GM21360 (cell line): ENCODE measurements around the gene RCAN1.
"Not testable (repeated sequence)": the region's sequence is repeated elsewhere in the genome, so short reads cannot be mapped to it uniquely, and the experiment has no call there.

ENCODE experiments used
- ATAC-seq: cut with Tn5 transposase; IDR thresholded peaks from one replicate; pipeline ENCODE4 v1.9.1; 2021; ENCODE audit warnings: mild to moderate bottlenecking, moderate library complexity; ENCODE audit not compliant: unreplicated experiment

The RCAN1 gene

DNA sequence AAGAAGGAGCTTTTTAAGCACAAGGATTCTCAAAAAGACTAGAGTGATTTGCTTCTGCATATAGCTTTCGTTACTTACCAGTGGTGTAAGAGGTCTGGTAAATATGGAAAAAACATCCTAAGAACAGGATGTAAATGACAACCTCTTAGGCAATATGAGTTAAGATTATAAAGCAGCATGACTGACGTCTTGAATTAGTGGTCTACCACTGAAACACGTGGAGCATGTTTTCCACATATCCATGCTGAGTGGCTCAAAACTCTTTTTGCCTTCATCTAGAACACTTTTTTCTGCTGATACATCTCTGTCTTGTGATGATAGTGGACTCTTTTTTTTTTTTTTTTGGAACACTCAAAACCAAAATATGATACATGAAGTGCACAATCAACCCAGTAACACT, 44.6 kb downstream of the RCAN1 start:
- no peak for ATAC-seq

DNA sequence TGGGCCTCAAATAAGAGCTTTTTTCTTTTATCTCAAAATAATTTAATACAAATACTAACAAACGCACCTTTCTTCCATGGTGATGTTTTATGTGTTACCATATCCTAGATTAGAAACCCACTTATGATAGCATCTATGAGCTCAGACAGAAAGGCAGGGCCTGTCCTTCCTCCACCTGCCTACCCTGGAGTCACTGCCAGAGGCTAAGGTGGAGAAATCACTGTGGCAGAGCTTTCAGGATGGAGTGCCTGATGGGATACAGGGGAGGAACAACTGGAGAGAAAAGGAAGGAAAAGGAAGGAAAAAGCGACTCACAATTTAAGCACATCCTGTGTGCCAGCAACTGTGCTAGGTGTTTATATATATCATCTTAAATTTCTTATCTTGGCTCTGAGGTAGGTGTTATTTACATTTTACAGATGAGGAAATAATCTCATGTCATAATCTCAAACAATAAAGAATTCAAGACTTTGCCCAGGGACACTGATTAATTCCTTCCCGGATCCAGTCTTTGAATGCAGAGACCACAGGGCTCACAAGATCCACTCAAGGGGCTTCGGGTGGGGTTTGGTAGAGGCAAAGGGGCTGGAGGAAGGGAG, 45.4 kb downstream of the RCAN1 start:
- no peak for ATAC-seq

DNA sequence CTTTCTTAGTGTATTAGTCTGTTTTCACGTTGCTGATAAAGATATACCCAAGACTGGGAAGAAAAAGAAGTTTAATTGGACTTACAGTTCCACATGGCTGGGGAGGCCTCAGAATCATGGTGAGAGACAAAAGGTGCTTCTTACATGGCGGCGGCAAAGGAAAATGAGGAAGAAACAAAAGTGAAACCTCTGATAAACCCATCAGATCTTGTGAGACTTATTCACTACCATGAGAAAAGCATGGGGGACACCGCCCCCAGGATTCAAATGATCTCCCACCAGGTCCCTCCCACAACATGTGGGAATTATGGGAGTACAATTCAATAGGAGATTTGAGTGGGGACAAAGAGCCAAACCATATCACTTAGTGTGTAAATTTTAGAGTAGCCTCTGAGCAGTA, 46.1 kb downstream of the RCAN1 start:
- not testable (repeated sequence) for ATAC-seq

DNA sequence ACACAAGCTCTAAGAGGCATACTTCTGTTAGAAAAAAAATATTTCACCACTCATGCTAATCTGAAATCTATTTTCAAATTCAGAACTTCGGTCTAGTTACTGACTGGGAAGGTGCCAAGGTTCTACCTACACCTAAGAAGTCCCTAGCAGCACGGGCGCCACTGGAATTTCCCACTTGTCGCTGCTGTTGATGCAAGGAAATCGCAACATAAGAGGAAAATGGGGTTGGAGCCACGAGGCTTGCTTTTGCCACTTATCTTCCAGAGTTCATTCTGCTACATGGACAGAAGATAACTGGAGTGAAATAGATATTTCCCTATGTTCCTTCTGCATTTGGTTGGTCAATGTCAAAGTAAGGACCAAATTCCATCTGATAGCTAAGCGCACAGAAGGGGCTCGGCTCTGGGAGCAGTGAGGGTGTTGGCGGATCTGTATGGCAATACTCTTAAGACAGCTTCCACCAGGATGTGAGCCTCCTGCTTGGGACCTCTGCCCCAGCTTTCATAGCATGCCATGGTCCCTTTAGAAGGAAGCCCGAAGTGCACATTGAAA, 47.2 kb downstream of the RCAN1 start:
- no peak for ATAC-seq

DNA sequence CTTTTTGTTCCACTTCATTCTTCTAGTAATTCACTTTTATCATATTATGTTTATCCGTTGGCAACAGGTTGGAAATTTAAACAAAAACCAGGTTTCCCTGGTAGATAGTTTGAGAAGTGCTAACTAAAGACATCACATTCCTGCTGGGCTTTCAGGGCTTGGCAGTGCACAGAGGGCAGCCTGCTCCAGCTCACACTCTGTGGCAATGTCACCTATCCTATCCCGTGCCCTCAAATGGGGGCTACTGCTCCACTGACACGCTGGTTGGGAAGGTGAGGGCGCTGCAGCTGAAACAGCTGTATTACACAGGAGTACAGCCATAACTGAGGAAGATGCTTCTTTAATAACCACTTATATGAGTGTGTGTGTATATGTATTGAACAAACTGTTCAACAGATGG, 49.7 kb downstream of the RCAN1 start:
- ATAC-seq, result no peak

- ATAC-seq, result not testable (repeated sequence)
Observed at GRCh38 chr21:34563370-34563769, 51.5 kb downstream of the RCAN1 start.

DNA sequence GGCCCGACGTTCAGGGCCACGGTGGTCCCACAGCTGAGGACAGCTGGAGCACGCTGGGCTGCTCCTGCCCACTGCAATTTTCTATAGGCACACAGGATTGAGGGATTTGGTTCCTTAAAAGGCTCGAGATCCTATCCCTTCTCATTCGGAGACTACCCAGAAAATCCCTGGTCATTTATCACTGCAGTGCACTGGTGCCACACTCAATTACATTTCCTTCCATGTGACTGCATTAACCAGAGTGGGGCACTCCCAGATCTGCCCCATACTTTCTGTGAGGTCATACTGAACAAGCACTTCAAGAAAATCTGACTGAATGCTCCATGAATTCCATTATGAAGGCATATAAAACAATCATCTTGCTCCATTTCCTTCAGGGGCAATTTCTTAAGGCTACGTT, 53.1 kb downstream of the RCAN1 start:
- no peak for ATAC-seq

GRCh38 chr21:34560609-34561008, 54.3 kb downstream of the RCAN1 start:
- ATAC-seq, result no peak

GRCh38 chr21:34560021-34560420, 54.9 kb downstream of the RCAN1 start:
- ATAC-seq, result no peak

DNA sequence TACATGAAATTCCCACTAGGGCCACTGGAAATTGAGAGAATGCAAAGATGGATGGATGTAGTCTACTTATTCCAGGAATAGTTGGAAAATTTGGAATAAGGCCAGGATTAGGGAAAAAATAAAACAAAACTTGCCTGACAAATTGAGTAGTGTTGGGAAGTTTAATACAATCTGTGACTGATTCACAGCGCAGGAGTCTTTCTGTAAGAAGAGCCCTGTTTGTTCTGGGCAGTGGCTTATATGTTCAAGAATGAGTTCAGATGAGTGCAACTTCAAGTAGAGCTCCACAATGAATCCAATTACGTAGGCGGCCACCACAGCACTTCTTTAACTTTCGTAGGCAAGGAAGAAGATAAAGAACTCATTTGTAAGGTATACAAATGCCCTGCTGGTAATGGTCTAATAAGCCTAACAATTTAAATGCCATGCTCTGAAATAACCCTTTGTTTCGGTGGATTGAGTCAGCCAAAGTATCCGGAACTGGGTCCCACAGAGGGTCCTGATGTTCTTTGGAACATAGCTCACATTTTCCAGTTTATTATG, 55.8 kb downstream of the RCAN1 start:
- ATAC-seq, result no peak

DNA sequence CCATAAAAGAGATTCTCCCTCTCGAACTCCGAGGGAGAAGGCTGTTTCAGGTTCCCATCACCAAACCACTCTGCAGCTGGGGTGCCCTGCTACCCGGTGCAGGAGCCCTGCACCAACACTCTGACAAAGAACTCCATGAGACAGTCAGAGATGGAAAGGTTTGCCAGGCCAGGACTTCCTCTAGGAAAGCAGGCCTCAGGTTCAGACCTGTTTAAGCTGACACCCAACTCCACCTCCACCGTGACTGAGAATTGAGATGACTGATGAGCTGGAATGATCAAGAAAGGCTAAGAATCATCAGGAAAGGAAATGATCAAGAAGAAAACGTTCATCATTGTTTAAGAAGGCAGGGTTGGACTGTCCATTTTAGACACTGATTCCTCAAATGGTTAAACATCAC, 56.7 kb downstream of the RCAN1 start:
- no peak for ATAC-seq

DNA sequence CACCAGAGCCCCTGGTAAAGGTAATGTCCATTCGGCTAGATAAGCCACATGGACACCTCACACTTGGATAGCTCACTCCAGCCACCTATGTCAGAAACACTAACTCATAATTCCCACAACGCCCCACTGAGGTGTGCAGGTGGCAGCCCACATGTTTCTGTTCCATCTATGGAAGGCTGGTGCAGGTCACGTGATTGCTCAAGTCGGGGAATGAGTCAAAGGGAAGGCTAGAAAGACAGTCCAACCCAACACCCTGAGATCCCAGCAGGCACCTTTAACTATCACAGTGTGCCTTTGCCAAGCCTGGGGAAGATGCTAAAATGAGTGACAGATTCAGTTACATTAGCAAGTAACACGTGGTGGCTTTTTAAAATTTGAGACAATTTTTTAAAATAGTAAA, 57.7 kb downstream of the RCAN1 start:
- ATAC-seq, result no peak

GRCh38 chr21:34554670-34555069, 60.2 kb downstream of the RCAN1 start:
- not testable (repeated sequence) for ATAC-seq

DNA sequence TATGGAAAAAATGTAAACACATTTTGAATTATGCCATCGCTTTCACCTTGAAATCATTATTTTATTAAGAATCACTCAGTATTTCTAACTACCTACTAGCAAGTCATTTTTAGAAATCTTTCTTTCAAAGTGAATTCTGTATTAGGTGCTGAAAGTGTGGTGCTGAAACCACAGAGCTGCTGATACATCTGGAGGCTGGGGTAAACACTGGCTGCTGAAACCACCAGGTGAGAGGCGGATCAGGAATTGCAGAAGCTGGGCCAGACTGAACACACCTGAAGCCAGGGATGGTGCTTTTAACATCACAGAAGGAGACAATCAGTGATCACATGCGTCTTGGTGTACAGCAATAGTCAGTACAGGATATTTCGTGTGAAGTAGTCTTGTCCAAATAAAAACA, 60.7 kb downstream of the RCAN1 start:
- ATAC-seq, result no peak

DNA sequence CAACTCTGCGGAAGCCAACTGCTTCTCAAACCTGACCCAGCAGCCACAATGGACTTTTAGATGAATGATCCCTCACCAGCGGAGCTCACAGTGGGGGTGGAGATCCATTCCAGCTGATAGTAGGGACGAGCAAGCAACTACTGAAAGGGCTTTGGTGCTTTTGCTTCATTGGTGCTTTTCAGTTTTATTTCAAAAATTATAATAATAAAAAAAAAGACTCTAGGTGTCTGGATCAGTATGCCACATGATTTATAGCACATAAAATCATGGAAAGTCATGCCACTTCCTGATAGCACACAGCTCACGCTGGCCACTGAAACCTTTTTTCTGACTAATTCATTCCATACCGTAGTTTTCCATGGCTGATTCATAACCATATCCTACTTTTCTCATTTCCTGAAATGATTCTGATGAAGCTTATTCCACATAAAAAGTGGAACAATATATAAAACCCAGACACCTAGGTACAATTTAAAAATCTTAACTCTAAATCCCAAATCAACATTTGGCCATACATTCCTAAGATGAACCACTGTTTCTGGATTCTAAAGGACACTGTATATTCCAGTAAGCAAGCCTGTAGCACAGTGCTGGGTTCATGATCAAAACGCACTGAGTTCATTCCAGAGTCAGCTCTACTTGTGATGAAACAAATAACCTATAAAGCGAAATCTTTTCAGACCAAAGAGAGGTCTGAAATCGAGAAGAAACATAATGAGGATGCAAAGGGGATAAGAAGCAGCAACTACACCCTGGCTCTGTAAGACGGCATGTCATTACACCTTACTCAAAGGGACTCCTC, 61.6 kb downstream of the RCAN1 start:
- no peak for ATAC-seq

GRCh38 chr21:34552360-34553098, 62.4 kb downstream of the RCAN1 start:
- no peak for ATAC-seq

GRCh38 chr21:34550182-34550799, 64.6 kb downstream of the RCAN1 start:
- ATAC-seq, result no peak

DNA sequence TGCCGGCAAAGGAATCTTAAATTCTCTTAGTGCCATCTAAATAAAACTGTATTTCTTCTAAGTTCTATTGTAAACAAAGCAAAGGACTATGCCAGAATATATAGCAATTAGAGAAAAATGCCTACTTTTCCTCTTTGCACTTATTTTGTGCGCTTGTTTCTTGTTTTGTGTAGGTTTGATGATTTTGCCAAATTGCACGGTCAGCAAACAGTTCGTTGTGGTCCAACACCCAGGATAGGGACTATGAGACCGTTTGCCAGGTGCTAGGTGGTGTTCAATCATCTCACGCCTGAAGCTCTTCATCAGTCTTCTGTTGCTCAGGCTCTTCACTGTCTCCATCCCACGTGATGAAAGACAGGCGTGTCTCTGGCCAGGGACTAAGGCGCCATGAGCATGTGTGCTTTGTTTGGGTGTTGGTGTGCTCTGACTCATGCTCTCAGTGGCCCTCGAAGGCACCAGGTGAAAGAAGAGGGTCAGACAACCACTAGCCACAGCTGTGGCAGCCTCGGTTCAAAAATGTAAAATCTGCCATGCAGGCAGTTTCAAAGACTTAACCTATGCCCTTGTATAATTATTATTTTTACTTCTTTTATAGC, 66.0 kb downstream of the RCAN1 start:
- no peak for ATAC-seq

GRCh38 chr21:34546542-34546941, 68.4 kb downstream of the RCAN1 start:
- ATAC-seq, result no peak

DNA sequence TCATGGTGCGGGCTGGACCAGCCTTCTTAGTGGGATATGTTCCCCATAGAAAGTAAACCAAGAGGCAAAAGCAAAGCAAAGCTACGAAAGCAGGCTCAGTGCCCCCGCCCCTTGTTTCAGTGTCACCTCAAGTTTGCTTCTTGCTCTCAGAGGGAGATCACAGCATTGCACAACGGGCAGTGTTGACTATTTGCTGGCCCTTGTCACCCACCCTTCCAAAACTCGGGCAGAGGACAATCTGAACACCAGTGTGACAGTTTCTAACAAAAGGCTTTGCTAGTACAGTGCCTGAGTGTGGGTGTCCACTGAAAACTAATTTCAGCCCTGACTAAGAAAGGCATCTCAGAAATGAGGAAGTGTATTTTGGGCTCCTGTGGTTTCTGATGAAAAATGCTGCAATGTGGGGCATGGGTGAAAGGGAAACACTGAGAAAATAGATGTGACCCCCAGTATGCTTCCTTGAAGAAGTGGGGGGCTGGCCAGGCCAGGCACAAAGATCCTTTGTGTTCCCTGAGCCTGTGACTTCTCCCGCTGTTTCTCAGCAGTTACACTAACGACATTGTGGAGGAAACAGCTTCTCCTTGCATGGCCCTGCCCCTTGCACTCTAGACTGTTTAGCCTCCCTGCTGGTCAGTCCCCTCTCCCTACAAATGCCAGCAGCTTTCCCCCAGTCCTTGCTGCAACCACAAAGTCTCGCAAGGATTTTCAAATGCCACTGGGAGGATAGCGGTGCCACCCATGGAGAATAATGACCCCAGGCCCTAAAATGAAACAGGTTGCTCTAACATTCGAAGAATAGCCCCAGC, 69.6 kb downstream of the RCAN1 start:
- peak; percentile 78 for ATAC-seq
